GM12878 (cell line): ENCODE data around the gene ITGA1. TPM values are rescaled to one million over a fixed set of nuclear protein-coding genes. Genes with fewer than 3 reads are reported as not detected.

Source experiments
- ATAC-seq: fragments of 200-7000 bp; cut with Tn5 transposase; 3 replicates; pipeline ENCODE4 v1.9.1; 2020; ENCODE audit warnings: mild to moderate bottlenecking, moderate library complexity
- BruUV-seq: library from RNA; stranded (reverse); fragments of 400-500 nt; replicated peaks from 2 replicates; lab custom pipeline; 2021; lab: Mats Ljungman, UMichigan
- CTCF ChIA-PET: fragments of 300-600 bp; sonication (Branson Sonifier 250); formaldehyde crosslinking; extraction: SDS; loops from one replicate; lab custom pipeline; 2021; ENCODE audit warnings: inconsistent platforms; lab: Yijun Ruan, JAX
- POLR2A ChIA-PET: fragments of 350-600 bp; formaldehyde crosslinking; extraction: SDS; loops from one replicate; lab custom pipeline; 2021; ENCODE audit warnings: inconsistent platforms; lab: Charles Lee
- RAD21 ChIA-PET: fragments of 300-600 bp; sonication (Branson Sonifier 250); formaldehyde crosslinking; loops from one replicate; lab custom pipeline; 2023; ENCODE audit warnings: antibody characterized with exemption; ENCODE audit not compliant: unreplicated experiment; lab: Charles Lee
- SMC1A ChIA-PET: fragments of 300-600 bp; sonication (Branson Sonifier 250); formaldehyde crosslinking; loops from one replicate; lab custom pipeline; 2023; ENCODE audit not compliant: unreplicated experiment, uncharacterized antibody; lab: Charles Lee
- DNase-seq: peaks from one replicate; pipeline ENCODE4 v3.0.0-alpha.2; 2011; ENCODE audit warnings: low read depth, low spot score
- FAIRE-seq: peaks from 3 replicates; lab custom pipeline; 2011; peaks lifted over from hg19 to GRCh38; lab: Jason Lieb, UNC
- H2AFZ ChIP-seq: 2 replicates; pipeline ENCODE4 v1.6.0; 2011; ENCODE audit warnings: low read depth, low read length, control low read depth; ENCODE audit not compliant: control insufficient read depth
- H3K27ac ChIP-seq: 2 replicates; pipeline ENCODE4 v1.5.1; 2011; ENCODE audit warnings: control low read depth; ENCODE audit not compliant: control insufficient read depth, insufficient read depth
- H3K27me3 ChIP-seq, 2 experiments: replicated peaks in 1 of 2; 2 replicates each; pipeline versions ENCODE4 v1.6.0 to v1.6.1; 2011; ENCODE audit warnings: low read length in 1 of 2; ENCODE audit not compliant: control insufficient read depth in 2 of 2, insufficient read depth in 2 of 2
- H3K36me3 ChIP-seq, 2 experiments: 2 replicates each; pipeline ENCODE4 v1.5.1; 2011; ENCODE audit warnings: low read length in 1 of 2; ENCODE audit not compliant: control insufficient read depth in 2 of 2, insufficient read depth in 2 of 2
- H3K4me1 ChIP-seq: 2 replicates; pipeline ENCODE4 v1.6.1; 2011; ENCODE audit warnings: mild to moderate bottlenecking, low read length, moderate library complexity, mixed read lengths; ENCODE audit not compliant: control insufficient read depth, insufficient read depth
- H3K4me2 ChIP-seq: 2 replicates; pipeline ENCODE4 v1.6.0; 2011; ENCODE audit warnings: control low read depth; ENCODE audit not compliant: control insufficient read depth, insufficient read depth
- H3K4me3 ChIP-seq: fragments of 200-600 bp; sonication (generic); 2 replicates; pipeline ENCODE4 v1.5.1; 2016
- H3K79me2 ChIP-seq: 2 replicates; pipeline ENCODE4 v1.6.0; 2011; ENCODE audit warnings: low read length; ENCODE audit not compliant: control insufficient read depth, insufficient read depth
- H3K9ac ChIP-seq: 2 replicates; pipeline ENCODE4 v1.8.0; 2011; ENCODE audit warnings: low read length, control low read depth, mixed read lengths; ENCODE audit not compliant: control insufficient read depth, insufficient read depth
- H3K9me3 ChIP-seq: replicated peaks from 3 replicates; pipeline ENCODE4 v1.5.1; 2011; ENCODE audit warnings: mild to moderate bottlenecking, low read length; ENCODE audit not compliant: control insufficient read depth, insufficient read depth
- H4K20me1 ChIP-seq: 2 replicates; pipeline ENCODE4 v1.6.0; 2011; ENCODE audit not compliant: control insufficient read depth, insufficient read depth
- ATF7 ChIP-seq: fragments of 450-650 bp; IDR thresholded peaks from 2 replicates; pipeline ENCODE4 v1.6.1; 2016; ENCODE audit warnings: low read depth, mild to moderate bottlenecking
- CEBPB ChIP-seq, 2 experiments: fragments of 150-350 bp in 1 of 2; IDR thresholded peaks; 2 replicates each; pipeline ENCODE4 v1.6.1; 2012 to 2014; ENCODE audit warnings: low read depth in 2 of 2, low read length in 2 of 2, borderline replicate concordance in 1 of 2, inconsistent platforms in 1 of 2
- NR2C1 ChIP-seq: fragments of 450-650 bp; IDR thresholded peaks from 2 replicates; pipeline ENCODE4 v1.6.1; 2017; ENCODE audit warnings: antibody characterized with exemption, mild to moderate bottlenecking, moderate library complexity
- NR2C2 ChIP-seq: IDR thresholded peaks from 2 replicates; pipeline ENCODE4 v1.6.1; 2011; ENCODE audit warnings: borderline replicate concordance, low read depth; ENCODE audit not compliant: control insufficient read depth, insufficient read length
- NR2F1 ChIP-seq: fragments of 450-650 bp; conservative IDR thresholded peaks from 2 replicates; pipeline ENCODE4 v1.6.1; 2017; ENCODE audit warnings: mild to moderate bottlenecking
- POU2F2 ChIP-seq: IDR thresholded peaks from 3 replicates; pipeline ENCODE4 v1.6.1; 2011; ENCODE audit warnings: low read depth, mild to moderate bottlenecking, low read length, borderline replicate concordance
- TCF3 ChIP-seq: IDR thresholded peaks from 2 replicates; pipeline ENCODE4 v1.6.1; 2012; ENCODE audit warnings: low read depth, mild to moderate bottlenecking, low read length, borderline replicate concordance; ENCODE audit not compliant: insufficient read depth
- WGBS: methylation state at CpG from one replicate; pipeline ENCODE4 v1.1.6; 2016; ENCODE audit warnings: low lambda C conversion rate; ENCODE audit not compliant: insufficient replicate concordance, insufficient coverage; ENCODE audit errors: missing lambda C conversion rate; 5-methylcytosine and 5-hydroxymethylcytosine counted together
- in situ Hi-C: fragments of 300-500 bp; cut with MboI; formaldehyde crosslinking; loops from 9 replicates; pipeline ENCODE4 v1.14.3; 2018; ENCODE audit warnings: mixed read lengths
- intact Hi-C: fragments of 100-400 bp; cut with micrococcal nuclease; formaldehyde crosslinking; loops from one replicate; pipeline ENCODE4 v1.14.2; 2022; ENCODE audit not compliant: unreplicated experiment
- polyA plus RNA-seq, 11 experiments: library from polyadenylated mRNA; depleted of rRNA in 4 of 11; unstranded in 6 of 11; stranded (reverse) in 5 of 11; fragments of >200 nt; fragmentation: Nextera tagmentation in 4 of 11; fragmentation: Illumina TruSeq in 1 of 11; extraction: Ambion mirVana in 4 of 11; extraction: Trizol in 1 of 11; gene quantifications; 1 replicate in 1 of 11; 2 replicates in 10 of 11; pipeline versions ENCODE4 v1.2.1 to v1.2.3, GENCODE V29; 2011 to 2016; ENCODE audit warnings: inconsistent platforms in 2 of 11, missing spikeins in 2 of 11, low read depth in 1 of 11
- total RNA-seq, 4 experiments: library from RNA; depleted of rRNA in 3 of 4; stranded (reverse); fragments of >200 nt in 3 of 4; fragmentation: Illumina TruSeq in 1 of 4; extraction: Trizol in 1 of 4; gene quantifications; 2 replicates each; pipeline versions ENCODE4 v1.2.1 to v1.2.3, GENCODE V29; 2013 to 2021
- TF ChIP-seq, protein P1 (sequence below): fragments of 450-650 bp; IDR thresholded peaks from 2 replicates; pipeline ENCODE4 v1.6.1; 2017; ENCODE audit warnings: antibody characterized with exemption, mild to moderate bottlenecking, moderate library complexity
- TF ChIP-seq, protein P2 (sequence below): fragments of 450-650 bp; IDR thresholded peaks from 2 replicates; pipeline ENCODE4 v1.6.1; 2018; ENCODE audit warnings: mild to moderate bottlenecking, low read depth, moderate library complexity; ENCODE audit not compliant: partially characterized antibody
- TF ChIP-seq, protein P3 (sequence below): IDR thresholded peaks from 2 replicates; pipeline ENCODE4 v1.6.1; 2011; ENCODE audit warnings: mild to moderate bottlenecking, low read depth, low read length, moderate library complexity; ENCODE audit not compliant: insufficient replicate concordance
- TF ChIP-seq, protein P4 (sequence below): IDR thresholded peaks from 2 replicates; pipeline ENCODE4 v1.6.1; 2012; ENCODE audit warnings: low read length, inconsistent platforms

ITGA1 gene
- total and polyA plus RNA-seq, 10 of the 15 experiments (the other 5 are each of a cell fraction or from before 2014, with no cell fraction given) = 0.02 to 0.56 (median 0.19) TPM

DNA sequence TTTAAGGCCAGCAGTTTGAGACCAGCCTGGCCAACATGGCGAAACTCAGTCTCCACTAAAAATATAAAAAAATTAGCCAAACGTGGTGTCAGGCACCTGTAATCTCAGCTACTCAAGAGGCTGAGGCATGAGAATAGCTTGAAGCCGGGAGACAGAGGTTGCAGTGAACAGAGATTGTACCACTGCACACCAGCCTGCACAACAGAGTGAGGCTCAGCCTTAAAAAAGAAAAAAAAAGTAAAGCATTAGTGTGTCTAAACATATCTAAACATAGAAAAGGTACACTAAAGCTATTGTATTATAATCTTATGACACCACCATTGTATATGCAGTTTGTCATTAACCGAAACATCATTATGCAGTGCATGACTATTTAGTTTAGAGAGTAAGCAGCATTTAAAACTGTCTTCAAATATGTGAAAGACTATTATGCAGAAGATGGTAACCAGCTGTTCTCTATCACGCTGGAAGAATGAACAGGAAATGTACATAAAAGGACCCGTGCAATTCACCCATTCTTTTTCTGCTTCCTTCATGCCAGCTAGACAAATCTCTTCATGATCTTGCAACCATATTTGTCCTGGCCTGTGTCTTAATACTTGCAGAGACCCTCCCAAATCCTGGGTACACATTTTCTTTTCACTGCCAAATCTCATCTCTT lies 58.6 kb downstream of the ITGA1 start:
- TF ChIP-seq NR2C2 (no peak), CEBPB (IDR thresholded peaks at IDR 0.05; ENCODE audit: borderline replicate concordance in 1 of 2, low read depth in 2 of 2, low read length in 2 of 2) (no peak), POU2F2 (no peak), TCF3 (no peak), NR2F1 (no peak), NR2C1 (no peak), ATF7 (no peak)
- TF ChIP-seq, protein P1, sequence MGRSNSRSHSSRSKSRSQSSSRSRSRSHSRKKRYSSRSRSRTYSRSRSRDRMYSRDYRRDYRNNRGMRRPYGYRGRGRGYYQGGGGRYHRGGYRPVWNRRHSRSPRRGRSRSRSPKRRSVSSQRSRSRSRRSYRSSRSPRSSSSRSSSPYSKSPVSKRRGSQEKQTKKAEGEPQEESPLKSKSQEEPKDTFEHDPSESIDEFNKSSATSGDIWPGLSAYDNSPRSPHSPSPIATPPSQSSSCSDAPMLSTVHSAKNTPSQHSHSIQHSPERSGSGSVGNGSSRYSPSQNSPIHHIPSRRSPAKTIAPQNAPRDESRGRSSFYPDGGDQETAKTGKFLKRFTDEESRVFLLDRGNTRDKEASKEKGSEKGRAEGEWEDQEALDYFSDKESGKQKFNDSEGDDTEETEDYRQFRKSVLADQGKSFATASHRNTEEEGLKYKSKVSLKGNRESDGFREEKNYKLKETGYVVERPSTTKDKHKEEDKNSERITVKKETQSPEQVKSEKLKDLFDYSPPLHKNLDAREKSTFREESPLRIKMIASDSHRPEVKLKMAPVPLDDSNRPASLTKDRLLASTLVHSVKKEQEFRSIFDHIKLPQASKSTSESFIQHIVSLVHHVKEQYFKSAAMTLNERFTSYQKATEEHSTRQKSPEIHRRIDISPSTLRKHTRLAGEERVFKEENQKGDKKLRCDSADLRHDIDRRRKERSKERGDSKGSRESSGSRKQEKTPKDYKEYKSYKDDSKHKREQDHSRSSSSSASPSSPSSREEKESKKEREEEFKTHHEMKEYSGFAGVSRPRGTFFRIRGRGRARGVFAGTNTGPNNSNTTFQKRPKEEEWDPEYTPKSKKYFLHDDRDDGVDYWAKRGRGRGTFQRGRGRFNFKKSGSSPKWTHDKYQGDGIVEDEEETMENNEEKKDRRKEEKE = no peak
- TF ChIP-seq, protein P2, sequence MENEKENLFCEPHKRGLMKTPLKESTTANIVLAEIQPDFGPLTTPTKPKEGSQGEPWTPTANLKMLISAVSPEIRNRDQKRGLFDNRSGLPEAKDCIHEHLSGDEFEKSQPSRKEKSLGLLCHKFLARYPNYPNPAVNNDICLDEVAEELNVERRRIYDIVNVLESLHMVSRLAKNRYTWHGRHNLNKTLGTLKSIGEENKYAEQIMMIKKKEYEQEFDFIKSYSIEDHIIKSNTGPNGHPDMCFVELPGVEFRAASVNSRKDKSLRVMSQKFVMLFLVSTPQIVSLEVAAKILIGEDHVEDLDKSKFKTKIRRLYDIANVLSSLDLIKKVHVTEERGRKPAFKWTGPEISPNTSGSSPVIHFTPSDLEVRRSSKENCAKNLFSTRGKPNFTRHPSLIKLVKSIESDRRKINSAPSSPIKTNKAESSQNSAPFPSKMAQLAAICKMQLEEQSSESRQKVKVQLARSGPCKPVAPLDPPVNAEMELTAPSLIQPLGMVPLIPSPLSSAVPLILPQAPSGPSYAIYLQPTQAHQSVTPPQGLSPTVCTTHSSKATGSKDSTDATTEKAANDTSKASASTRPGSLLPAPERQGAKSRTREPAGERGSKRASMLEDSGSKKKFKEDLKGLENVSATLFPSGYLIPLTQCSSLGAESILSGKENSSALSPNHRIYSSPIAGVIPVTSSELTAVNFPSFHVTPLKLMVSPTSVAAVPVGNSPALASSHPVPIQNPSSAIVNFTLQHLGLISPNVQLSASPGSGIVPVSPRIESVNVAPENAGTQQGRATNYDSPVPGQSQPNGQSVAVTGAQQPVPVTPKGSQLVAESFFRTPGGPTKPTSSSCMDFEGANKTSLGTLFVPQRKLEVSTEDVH = no peak
- TF ChIP-seq, protein P3, sequence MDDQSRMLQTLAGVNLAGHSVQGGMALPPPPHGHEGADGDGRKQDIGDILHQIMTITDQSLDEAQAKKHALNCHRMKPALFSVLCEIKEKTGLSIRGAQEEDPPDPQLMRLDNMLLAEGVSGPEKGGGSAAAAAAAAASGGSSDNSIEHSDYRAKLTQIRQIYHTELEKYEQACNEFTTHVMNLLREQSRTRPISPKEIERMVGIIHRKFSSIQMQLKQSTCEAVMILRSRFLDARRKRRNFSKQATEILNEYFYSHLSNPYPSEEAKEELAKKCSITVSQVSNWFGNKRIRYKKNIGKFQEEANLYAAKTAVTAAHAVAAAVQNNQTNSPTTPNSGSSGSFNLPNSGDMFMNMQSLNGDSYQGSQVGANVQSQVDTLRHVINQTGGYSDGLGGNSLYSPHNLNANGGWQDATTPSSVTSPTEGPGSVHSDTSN = no peak
- TF ChIP-seq, protein P4, sequence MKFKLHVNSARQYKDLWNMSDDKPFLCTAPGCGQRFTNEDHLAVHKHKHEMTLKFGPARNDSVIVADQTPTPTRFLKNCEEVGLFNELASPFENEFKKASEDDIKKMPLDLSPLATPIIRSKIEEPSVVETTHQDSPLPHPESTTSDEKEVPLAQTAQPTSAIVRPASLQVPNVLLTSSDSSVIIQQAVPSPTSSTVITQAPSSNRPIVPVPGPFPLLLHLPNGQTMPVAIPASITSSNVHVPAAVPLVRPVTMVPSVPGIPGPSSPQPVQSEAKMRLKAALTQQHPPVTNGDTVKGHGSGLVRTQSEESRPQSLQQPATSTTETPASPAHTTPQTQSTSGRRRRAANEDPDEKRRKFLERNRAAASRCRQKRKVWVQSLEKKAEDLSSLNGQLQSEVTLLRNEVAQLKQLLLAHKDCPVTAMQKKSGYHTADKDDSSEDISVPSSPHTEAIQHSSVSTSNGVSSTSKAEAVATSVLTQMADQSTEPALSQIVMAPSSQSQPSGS = no peak
- Histone ChIP-seq H4K20me1 (no peaks in the 10 kb centered on the region), H3K79me2 (no peaks in the 10 kb centered on the region), H3K9me3 (no peaks in the 10 kb centered on the region), H3K36me3 (no peaks in the 10 kb centered on the region), H3K4me3 (no peak overlapping the region), H3K4me1 (no peaks in the 10 kb centered on the region), H2AFZ (no peak overlapping the region), H3K27me3 (no peaks in the 10 kb centered on the region), H3K9ac (no peak overlapping the region), H3K4me2 (no peak overlapping the region), H3K27ac (no peak overlapping the region)
- BruUV-seq = no TSS peak
- ChIA-PET SMC1A (interaction anchor here (0.6 kb wide), 1 partner anchor 45 kb away, joined by 3 read pairs; no protein-coding TSS in a partner anchor), CTCF (interaction anchor here (0.7 to 1.2 kb wide), 2 partner anchors 9 to 47 kb away, joined by 3 read pairs; no protein-coding TSS in a partner anchor), RAD21 (no interaction called here), POLR2A (interaction anchor here (0.5 kb wide), 1 partner anchor 263 kb away, joined by 3 read pairs; no protein-coding TSS in a partner anchor)
- DNase-seq = no peak
- 13% methylated on average over 6 of the region's 6 CpGs for whole genome bisulfite sequencing
- ATAC-seq = no peak
- intact Hi-C loops = no loop called here
- no peak for FAIRE-seq
- in situ Hi-C loops = no loop called here
